ENCODE measurements around the gene KLHL30. TPM values are rescaled to one million over a fixed set of nuclear protein-coding genes. Genes with fewer than 3 reads are reported as not detected.

The KLHL30 gene
- total and polyA plus RNA-seq, 2 experiments from 2014 or later = 0.07 TPM; not detected in 1

- no peak for TF ChIP-seq ZNF462 (CRISPR knock-in tag; IDR thresholded peaks at IDR 0.05)
- no peak for TF ChIP-seq ZNF114 (CRISPR knock-in tag; IDR thresholded peaks at IDR 0.05)
- TF ChIP-seq, protein P1, sequence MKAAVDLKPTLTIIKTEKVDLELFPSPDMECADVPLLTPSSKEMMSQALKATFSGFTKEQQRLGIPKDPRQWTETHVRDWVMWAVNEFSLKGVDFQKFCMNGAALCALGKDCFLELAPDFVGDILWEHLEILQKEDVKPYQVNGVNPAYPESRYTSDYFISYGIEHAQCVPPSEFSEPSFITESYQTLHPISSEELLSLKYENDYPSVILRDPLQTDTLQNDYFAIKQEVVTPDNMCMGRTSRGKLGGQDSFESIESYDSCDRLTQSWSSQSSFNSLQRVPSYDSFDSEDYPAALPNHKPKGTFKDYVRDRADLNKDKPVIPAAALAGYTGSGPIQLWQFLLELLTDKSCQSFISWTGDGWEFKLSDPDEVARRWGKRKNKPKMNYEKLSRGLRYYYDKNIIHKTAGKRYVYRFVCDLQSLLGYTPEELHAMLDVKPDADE (IDR thresholded peaks at IDR 0.05) = no peak
- no peak for TF ChIP-seq EZH2 (IDR thresholded peaks at IDR 0.05; ENCODE audit: low read depth, unreplicated experiment)
- TF ChIP-seq STAT1 (IDR thresholded peaks at IDR 0.05; ENCODE audit: unreplicated experiment) = no peak
- no peak for TF ChIP-seq CREB1 (CRISPR knock-in tag; IDR thresholded peaks at IDR 0.05; ENCODE audit: low read depth)
These were observed 35.6 kb upstream of the KLHL30 start (continued) for GRCh38 chr2:238102865-238103264.

DNA sequence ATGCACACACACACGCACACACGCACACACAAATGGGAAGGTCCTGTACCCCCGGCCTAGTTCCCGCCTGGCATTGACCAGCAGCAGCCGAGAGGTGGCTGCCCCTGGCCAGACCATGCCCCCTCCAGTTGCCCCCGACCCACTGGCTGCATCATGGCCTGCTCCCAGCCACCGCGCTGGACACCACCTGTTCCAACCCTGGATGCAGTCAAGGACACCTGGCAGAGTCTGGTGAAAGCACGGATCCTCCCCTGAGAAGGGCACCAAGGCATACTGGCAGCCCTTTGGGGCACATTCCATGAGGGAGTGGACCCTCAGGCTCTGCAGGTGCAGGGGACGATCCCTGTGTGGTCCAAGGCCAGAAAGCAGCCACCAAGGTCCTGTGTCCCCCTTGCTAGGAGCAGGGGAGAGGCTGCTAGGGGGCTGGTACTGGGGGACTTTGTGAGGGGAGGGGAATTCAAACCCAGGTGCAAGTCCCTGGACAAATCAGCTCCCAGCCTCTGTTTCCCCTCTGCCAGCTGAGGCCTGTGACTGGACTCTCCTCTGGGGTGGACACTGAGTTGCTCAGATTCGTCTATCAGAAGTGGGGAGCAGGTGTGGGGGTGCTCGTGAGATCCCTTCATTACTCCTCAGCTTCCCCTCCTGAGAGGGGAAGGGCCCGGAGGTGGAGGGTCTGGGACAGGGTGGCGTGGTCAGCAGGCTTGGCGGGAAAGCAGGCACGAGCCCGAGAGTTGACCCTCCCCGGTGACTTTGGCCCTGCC is 34.8 kb upstream of the KLHL30 start:
- no peak overlapping the region for H3K27ac Mint-ChIP-seq
- Histone ChIP-seq H3F3A (replicated peaks; ENCODE audit: low read depth) (no peaks in the 10 kb centered on the region), H3K27me3 (ENCODE audit: insufficient read depth) (no peaks in the 10 kb centered on the region), H3K27ac (ENCODE audit: low read depth) (no peak overlapping the region), H3K4me3 (no peak overlapping the region), H3K4me1 (ENCODE audit: insufficient read depth) (peaks cover 10% of the 10 kb centered on the region), H3K36me3 (ENCODE audit: insufficient read depth) (no peaks in the 10 kb centered on the region), H2AFZ (no peak overlapping the region), H3K79me2 (replicated peaks; ENCODE audit: insufficient read depth) (no peaks in the 10 kb centered on the region), H4K20me1 (replicated peaks; ENCODE audit: insufficient read depth) (no peaks in the 10 kb centered on the region), H3K9me2 (ENCODE audit: insufficient read depth) (no peaks in the 10 kb centered on the region), H3K4me2 (no peak overlapping the region)
- DNase-seq (ENCODE audit: low spot score) (no peak), ATAC-seq (no peak)
- H3K27me3 Mint-ChIP-seq (ENCODE audit: insufficient read depth, low read depth, poor library complexity) = peaks cover 21% of the 10 kb centered on the region
- no peaks in the 10 kb centered on the region; the same call in 2 of the 3 replicates for H3K36me3 Mint-ChIP-seq (ENCODE audit: low read depth)
- peaks cover 26% of the 10 kb centered on the region for H3K4me1 Mint-ChIP-seq
- no peaks in the 10 kb centered on the region for H3K9me3 Mint-ChIP-seq
- H3K4me3 Mint-ChIP-seq = no peak overlapping the region
- TF ChIP-seq NANOG (IDR thresholded peaks at IDR 0.05; ENCODE audit: borderline replicate concordance) (no peak), ZNF331 (CRISPR knock-in tag; IDR thresholded peaks at IDR 0.05; ENCODE audit: low read depth) (no peak)
- TF ChIP-seq, protein P2, sequence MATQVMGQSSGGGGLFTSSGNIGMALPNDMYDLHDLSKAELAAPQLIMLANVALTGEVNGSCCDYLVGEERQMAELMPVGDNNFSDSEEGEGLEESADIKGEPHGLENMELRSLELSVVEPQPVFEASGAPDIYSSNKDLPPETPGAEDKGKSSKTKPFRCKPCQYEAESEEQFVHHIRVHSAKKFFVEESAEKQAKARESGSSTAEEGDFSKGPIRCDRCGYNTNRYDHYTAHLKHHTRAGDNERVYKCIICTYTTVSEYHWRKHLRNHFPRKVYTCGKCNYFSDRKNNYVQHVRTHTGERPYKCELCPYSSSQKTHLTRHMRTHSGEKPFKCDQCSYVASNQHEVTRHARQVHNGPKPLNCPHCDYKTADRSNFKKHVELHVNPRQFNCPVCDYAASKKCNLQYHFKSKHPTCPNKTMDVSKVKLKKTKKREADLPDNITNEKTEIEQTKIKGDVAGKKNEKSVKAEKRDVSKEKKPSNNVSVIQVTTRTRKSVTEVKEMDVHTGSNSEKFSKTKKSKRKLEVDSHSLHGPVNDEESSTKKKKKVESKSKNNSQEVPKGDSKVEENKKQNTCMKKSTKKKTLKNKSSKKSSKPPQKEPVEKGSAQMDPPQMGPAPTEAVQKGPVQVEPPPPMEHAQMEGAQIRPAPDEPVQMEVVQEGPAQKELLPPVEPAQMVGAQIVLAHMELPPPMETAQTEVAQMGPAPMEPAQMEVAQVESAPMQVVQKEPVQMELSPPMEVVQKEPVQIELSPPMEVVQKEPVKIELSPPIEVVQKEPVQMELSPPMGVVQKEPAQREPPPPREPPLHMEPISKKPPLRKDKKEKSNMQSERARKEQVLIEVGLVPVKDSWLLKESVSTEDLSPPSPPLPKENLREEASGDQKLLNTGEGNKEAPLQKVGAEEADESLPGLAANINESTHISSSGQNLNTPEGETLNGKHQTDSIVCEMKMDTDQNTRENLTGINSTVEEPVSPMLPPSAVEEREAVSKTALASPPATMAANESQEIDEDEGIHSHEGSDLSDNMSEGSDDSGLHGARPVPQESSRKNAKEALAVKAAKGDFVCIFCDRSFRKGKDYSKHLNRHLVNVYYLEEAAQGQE (IDR thresholded peaks at IDR 0.05; ENCODE audit: unreplicated experiment) = no peak
